Dendritic cell treated with granulocyte-macrophage colony-stimulating factor and Interleukin-4, amounts not matched to agents 40 ng/mL and 50 ng/mL, for 4 days (primary cell): ENCODE measurements around the gene QRFP.

ENCODE experiments used
- H3K27ac Mint-ChIP-seq: one replicate; pipeline ENCODE4 v1.8.0; 2022; ENCODE audit warnings: mild to moderate bottlenecking, mixed read lengths
- H3K27me3 Mint-ChIP-seq: one replicate; pipeline ENCODE4 v1.8.0; 2022; ENCODE audit warnings: mild to moderate bottlenecking, mixed read lengths
- H3K36me3 Mint-ChIP-seq: one replicate; pipeline ENCODE4 v1.8.0; 2022; ENCODE audit warnings: low read depth, mixed read lengths
- H3K4me1 Mint-ChIP-seq: one replicate; pipeline ENCODE4 v1.8.0; 2022; ENCODE audit warnings: low read depth, mixed read lengths
- H3K4me3 Mint-ChIP-seq: one replicate; pipeline ENCODE4 v1.8.0; 2022; ENCODE audit warnings: mild to moderate bottlenecking, moderate library complexity, mixed read lengths
- H3K9me3 Mint-ChIP-seq: one replicate; pipeline ENCODE4 v1.8.0; 2022; ENCODE audit warnings: mixed read lengths
- intact Hi-C: fragments of 100-400 bp; cut with micrococcal nuclease; formaldehyde crosslinking; loops from one replicate; pipeline ENCODE4 v1.15.0; 2022

QRFP gene

DNA sequence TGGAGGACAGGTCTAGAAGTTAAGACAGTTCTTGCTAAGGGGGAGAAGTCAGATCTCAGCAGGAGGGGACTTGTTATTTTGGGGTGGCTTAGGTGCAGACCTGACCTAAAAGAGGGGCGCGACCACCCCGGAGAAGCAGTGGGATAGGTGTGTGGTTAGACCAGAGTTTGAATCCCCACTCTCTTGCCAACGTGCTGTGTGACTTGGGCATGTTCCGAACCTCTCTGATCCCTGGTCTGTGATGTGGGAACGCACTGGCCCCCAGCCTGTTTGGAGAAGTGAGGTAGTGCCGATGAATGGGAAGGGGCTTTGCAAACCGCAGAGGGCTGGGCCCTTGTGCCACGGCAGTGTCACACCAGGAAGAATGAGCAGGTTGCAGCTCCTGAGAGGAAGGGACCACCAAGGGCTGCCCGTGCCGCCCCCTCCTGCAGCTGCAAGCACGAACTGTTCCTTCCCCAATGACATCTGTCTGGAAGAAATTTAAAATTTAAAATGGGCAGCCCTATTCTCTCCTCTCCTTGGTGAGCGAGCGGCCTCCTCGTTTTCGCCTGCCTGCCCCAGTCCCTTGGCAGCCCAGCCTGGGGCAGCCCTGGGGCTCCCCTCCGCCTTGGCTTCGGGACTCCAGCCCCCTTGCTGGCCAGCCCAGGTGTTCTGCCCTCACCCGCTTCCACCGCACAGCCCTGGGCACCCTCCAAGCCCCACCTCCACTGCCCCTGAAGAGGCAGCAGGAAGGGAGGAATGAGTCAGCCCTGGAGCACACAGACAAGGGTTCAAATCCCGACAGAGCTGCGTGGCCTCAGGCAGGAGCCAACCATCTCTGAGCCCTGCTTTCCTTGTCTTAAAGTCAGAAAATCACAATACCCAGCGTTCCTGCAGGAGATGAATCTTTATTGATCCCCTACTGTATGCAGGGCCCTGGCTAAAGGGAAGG lies 40.8 kb upstream of the QRFP start:
- Mint-ChIP-seq H3K27me3 (peaks cover 86% of the 10 kb centered on the region), H3K27ac (no peak overlapping the region), H3K9me3 (no peaks in the 10 kb centered on the region), H3K36me3 (no peaks in the 10 kb centered on the region), H3K4me3 (no peak overlapping the region), H3K4me1 (peaks cover 15% of the 10 kb centered on the region)
- intact Hi-C loops: no loop called here

DNA sequence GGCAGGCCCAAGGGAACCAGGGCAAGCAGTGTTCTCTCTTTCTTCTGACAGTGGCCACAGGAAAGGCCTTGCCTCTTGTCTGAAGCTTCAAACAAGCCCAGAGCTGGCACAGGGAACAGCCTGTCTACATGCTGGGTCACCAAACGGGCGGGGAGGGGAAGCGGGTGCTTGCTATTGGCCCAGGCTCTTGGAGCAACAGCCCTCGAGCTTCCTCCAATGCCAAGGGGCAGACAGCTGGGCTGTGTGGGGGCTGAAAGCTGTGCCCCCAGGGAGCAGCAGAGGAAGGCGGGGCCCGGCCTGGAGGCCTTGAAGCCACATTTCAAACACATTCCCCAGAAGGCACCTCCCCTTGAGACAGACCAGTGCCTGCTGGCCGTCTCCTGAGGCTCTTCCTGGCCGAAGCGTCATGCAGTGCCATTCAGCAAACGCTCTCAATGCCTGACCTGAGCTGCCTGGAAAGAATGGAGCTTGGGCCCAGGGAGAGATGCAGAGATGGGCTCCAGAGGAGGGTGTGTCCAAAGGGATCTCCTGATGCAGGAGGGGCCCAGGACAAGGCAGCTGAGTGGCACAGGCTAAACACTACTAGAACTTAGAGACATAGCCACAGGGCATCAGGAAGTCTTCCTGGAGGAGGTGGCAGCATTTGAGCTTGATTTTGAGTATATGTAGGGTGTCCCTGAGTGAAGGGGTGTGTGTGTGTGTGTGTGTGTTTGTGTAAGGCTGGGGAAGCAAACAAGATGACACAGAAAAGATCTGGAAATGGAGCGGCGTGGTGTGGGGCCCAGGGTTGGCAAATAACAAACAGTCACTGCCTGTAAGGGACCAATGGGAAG lies 39.9 kb upstream of the QRFP start:
- Mint-ChIP-seq H3K36me3 (no peaks in the 10 kb centered on the region), H3K9me3 (no peaks in the 10 kb centered on the region), H3K4me1 (peaks cover 15% of the 10 kb centered on the region), H3K4me3 (no peak overlapping the region), H3K27me3 (peaks cover 84% of the 10 kb centered on the region), H3K27ac (no peak overlapping the region)
- intact Hi-C loops: no loop called here

DNA sequence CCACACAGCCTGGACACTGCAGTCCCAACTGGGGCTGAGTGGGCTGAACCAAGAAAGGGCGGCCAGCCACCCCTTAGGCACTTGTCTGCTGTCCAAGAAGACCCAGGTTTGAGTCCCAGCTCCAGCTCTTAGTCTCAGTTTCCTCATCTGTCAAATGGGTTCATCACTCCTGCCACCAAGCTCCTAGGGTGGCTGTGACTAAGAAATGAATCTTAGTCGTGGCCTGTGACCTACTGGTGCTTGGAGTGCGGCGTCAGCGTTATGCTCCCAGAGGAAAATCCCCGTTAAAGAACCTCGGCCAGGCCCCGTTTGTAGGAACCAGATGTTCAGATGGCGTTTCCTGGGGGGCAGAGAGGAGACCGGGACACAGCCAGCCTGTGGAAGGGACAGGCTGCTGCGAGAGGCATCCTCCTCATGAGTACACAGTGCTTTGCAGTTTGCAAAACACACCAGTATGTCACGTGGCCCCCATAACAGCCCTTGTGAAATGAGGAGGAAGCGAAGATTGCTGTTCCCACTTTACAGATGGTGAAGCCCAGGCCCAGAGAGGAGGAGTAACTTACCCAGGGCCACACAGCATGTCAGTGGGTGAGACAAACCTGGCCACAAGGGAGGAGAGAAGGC lies 39.1 kb upstream of the QRFP start:
- peaks cover 9% of the 10 kb centered on the region for H3K4me1 Mint-ChIP-seq
- no peaks in the 10 kb centered on the region for H3K36me3 Mint-ChIP-seq
- no peak overlapping the region for H3K27ac Mint-ChIP-seq
- H3K27me3 Mint-ChIP-seq: peaks cover 81% of the 10 kb centered on the region
- H3K9me3 Mint-ChIP-seq: no peaks in the 10 kb centered on the region
- H3K4me3 Mint-ChIP-seq: no peak overlapping the region
- intact Hi-C loops: no loop called here

DNA sequence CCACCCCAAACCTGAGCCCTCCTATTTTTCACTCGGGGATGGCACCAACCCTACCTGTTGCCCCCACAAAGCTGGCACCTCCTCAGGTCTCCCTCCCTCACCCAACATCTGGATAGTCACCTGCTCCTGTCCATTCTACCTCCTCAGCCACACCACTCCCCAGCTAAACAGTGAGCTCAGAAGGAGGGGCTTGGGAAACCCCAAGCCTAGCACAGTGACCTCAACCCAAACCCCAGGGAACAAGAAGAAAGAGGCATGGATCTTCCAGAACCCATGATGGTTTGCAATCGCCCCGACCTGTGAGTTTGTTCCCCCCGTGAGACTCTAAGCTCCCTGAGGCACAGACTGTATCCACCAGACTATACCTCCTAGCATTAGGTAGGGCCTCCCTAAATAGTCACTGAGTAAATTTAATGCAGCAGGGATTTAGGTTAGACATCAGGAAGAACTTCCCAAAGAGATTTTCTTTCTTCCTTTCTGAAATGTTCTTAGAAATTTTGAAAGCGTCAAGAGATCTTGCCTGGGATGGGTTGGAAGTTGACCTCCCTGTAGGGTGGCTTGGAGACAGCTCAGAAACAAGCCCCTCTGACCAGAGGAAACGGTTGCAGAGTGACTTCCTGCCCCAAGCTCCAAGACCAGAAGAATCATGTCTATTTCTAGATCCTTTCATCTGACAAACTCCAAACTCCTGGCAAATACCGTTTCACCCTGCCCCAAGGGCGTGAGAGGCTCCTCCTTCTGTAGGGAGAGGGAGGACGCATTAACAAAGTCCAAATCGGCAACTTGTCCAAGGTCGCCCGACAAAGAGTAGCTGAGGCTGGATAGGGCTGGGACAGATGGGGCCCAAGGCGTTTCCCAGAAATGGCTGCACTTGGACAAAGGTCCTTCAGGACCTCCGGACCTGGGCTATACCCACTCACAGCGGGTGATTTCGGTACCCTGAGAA lies 38.4 kb upstream of the QRFP start:
- Mint-ChIP-seq H3K4me1 (peaks cover 6% of the 10 kb centered on the region), H3K27me3 (peaks cover 76% of the 10 kb centered on the region), H3K4me3 (no peak overlapping the region), H3K27ac (no peak overlapping the region), H3K36me3 (no peaks in the 10 kb centered on the region), H3K9me3 (no peaks in the 10 kb centered on the region)
- intact Hi-C loops: no loop called here

DNA sequence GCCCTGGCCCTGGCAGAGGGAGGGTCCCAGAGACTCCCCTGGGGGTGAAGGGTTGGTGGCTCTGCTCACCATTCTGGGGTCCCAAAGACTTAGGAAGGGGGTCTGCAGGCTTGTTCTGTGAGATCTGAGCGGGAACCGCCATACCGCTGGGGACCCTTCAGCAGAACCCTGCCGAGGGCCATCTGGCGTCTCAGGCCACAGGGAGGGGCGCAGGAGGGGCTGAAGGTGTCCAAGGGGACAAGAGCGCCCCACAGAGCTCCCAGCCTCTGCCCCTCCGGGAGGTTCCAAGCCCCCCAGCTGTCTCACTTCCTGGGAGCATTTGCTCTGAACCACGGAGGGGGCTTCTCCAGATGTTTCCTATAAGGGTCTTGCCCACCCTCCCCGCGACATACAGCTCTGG lies 37.6 kb upstream of the QRFP start:
- Mint-ChIP-seq H3K36me3 (no peaks in the 10 kb centered on the region), H3K27me3 (peaks cover 71% of the 10 kb centered on the region), H3K4me3 (no peak overlapping the region), H3K4me1 (peaks cover 6% of the 10 kb centered on the region), H3K27ac (no peak overlapping the region), H3K9me3 (no peaks in the 10 kb centered on the region)
- intact Hi-C loops: no loop called here

DNA sequence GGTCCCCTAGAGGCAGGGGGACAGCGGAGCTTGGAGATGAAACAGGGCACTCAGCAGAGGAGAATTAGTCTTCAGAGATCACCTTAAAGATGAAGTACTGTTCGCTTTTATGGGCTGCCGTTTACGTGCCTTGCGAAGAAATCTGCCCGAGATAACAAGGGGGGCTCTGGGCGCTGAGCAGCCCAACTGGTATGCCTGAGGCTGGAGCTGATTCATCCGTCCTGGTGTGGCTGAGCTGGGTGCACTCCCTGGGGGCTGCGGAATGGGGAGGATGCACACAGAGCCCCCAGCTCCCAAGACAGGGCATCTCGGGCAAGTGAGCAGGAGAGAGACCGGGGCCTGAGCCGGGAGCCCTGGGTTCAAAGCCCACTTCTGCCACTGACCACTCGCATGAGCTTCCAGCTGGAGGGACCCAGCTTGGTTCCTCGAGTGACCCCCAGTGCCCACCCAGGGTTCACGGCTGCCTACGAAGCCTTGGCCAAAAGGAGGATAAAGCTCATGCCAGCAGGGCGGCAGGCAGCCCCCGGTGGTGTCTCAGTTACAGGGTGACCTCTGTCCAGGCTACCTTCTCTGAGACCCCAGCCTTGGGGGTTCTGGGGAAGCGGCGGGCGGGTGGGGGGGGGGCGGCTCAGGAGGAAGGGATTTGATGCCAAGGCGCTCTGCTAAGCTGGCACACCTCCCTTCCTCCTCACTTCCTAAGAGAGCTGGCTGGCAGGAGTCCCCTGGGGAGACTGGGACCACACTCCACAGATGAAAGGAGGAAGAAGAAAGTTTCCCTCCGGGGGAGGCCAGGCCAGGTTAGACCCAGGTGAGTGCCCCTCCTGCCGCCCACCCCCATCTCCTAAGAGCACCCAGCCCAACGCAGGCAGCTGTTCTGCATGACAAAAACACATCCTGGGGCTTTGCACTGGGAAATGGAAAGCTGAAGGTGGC lies 36.8 kb upstream of the QRFP start:
- peaks cover 67% of the 10 kb centered on the region for H3K27me3 Mint-ChIP-seq
- H3K9me3 Mint-ChIP-seq: no peaks in the 10 kb centered on the region
- H3K27ac Mint-ChIP-seq: no peak overlapping the region
- H3K36me3 Mint-ChIP-seq: no peaks in the 10 kb centered on the region
- H3K4me1 Mint-ChIP-seq: no peaks in the 10 kb centered on the region
- no peak overlapping the region for H3K4me3 Mint-ChIP-seq
- intact Hi-C loops: no loop called here

DNA sequence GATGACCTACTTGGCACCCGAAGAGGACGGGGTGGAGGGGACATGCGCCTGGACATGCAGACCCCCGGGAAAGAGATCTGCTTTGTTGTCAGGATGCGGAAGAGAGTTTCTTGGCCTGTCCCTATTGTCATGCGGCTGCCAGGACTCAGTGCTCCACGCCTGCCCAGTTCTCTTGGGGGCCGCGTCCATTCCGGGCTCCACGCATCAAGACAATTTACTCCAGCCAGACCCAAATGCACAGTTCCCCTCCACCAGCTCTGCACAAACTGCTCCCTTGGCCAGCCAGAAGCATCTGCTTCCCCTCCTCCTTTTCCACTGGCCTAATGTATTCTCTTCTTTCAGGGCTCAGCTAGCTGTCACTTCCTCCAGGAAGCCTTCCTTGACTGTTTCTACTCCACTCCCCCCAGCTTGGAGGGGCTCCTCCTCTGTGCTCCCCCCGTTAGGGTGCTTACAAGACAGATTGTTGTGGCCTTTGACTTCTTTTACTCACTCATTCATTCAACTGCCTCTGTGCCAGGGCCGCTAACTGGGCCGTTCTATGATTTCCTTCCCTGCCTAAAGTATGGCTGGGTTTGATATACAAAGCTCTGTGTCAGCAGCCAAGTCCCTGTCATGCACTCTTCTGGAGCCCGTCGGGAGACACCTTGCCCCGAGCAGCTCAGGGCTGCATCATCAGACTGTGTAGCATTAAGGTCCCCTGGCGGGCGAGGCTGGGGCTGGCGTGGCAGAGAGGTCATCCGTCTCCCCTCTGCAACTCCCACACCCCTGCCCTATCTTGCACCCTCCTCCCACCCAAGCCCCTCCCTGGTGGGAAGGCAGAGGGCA lies 35.9 kb upstream of the QRFP start:
- H3K4me3 Mint-ChIP-seq: no peak overlapping the region
- H3K27ac Mint-ChIP-seq: no peak overlapping the region
- H3K9me3 Mint-ChIP-seq: no peaks in the 10 kb centered on the region
- no peaks in the 10 kb centered on the region for H3K36me3 Mint-ChIP-seq
- H3K27me3 Mint-ChIP-seq: peaks cover 61% of the 10 kb centered on the region
- intact Hi-C loops: no loop called here
- no peaks in the 10 kb centered on the region for H3K4me1 Mint-ChIP-seq

DNA sequence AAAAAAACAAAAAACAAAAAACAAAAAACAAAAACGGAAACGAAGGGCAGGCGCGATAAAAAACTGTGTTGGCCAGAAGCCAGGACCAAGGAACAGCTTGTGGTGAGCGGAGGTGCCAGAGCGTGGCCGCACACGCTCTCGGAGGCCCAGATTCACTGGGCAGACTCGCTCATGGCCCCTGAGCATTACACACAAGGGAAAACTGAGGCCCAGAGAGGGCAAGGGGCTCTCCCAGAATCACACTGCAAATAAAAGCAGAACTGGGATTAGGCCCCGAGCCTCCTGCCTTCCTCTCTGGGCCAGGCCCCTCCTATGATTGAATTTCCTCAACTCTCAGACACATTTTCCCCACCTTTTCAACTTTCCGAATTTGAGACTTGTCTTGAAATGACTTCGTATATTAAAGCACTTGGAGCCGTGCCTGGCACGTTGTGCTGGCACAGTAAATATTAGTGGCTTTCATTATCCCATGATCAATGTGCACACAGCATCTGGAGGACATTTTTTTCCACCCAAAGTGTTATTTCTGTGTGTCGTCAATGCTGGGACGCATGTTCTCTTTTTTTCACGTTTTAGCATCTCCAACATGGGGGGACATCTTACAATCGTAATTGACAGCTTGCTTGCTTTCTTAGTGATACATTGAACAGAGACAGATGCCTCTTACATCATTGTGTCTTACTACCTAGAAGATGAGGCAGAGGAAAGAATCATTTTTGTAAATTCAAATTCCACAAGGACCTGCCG lies 35.1 kb upstream of the QRFP start:
- no peaks in the 10 kb centered on the region for H3K36me3 Mint-ChIP-seq
- intact Hi-C loops: no loop called here
- H3K4me1 Mint-ChIP-seq: no peaks in the 10 kb centered on the region
- H3K27me3 Mint-ChIP-seq: peaks cover 53% of the 10 kb centered on the region
- no peak overlapping the region for H3K4me3 Mint-ChIP-seq
- no peaks in the 10 kb centered on the region for H3K9me3 Mint-ChIP-seq
- no peak overlapping the region for H3K27ac Mint-ChIP-seq

DNA sequence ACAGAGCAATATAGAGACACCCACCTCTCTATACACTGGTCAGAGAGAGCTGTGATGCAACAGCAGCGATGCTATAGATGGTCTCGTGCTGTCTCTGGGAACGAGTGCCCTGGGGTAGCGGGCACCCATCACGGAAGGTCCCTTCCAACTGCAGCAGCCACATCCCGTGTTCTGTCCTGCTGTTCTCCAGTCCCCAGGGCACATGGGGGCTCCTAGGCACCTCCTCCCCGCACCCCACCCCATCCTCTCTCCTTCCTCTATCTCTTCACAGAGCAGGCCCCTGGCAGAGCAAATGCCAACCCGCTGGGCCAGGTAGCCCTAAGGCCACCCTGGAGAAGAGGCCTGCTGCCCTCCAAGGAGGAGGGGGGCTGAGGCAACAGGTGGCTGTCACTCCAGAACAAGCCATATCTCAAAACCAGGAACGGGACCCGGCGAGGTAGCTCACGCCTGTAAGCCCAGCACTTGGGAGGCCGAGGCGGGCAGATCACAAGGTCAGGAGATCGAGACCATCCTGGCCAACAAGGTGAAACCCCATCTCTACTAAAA lies 34.3 kb upstream of the QRFP start:
- Mint-ChIP-seq H3K4me3 (no peak overlapping the region), H3K9me3 (no peaks in the 10 kb centered on the region), H3K27me3 (peaks cover 46% of the 10 kb centered on the region), H3K27ac (no peak overlapping the region), H3K4me1 (peaks cover 5% of the 10 kb centered on the region), H3K36me3 (no peaks in the 10 kb centered on the region)
- intact Hi-C loops: no loop called here

DNA sequence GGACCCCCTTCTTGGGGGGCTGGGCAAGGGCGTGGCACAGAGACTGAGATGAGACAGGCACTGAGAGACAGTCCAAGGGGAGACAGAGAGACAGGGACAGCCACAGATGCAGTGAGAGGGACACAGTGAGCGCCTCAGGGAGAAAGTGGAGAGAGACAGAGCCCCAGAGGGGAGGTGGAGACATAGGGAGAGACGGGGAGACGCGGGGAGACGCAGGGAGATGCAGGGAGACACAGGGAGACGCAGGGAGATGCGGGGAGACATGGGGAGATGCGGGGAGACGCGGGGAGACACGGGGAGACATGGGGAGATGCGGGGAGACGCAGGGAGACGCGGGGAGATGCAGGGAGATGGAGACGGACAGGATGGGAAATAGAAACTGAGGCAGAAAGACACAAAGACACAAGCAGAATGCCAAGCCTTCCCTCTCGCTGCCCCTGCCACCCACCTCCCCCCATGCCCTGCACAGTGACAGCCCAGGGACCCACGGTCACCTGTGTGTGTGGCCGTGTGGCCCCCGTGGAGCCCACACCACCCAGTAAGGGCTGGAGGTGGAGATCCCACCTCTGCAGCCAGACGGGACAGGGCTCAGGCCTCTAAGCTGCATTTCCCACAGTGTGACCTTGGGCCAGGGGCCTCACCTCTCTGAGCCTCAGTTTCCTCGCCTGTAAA lies 33.7 kb upstream of the QRFP start:
- Mint-ChIP-seq H3K27ac (no peak overlapping the region), H3K27me3 (peaks cover 42% of the 10 kb centered on the region)

DNA sequence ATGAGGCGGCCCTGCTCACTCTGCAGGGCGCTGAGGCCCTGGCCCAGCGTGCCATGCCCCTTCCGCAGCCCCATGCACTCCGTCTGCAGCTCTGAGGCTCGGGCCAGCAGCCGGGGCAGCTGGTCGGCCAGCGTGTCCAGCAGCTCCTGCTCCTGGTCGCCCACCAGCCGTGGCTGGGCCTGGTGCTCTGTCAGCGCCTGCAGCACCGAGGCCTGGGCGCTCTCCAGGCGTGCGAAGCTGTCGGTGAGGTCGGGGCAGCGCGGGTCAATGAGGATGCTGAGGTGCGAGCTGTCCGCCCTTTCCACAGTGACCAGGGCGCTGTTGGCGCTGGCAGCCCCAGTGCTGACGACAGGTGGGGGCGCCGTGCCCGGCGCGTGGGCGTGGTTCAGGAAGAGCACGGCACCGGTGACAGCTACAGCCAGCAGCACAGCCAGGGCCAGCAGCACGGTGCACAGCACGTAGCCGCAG lies 33.0 kb upstream of the QRFP start:
- H3K27me3 Mint-ChIP-seq: peaks cover 39% of the 10 kb centered on the region

More for the DNA sequence above, 33.7 kb upstream of the QRFP start:
- intact Hi-C loops: no loop called here
- H3K36me3 Mint-ChIP-seq: no peaks in the 10 kb centered on the region
- H3K4me3 Mint-ChIP-seq: no peak overlapping the region
- H3K4me1 Mint-ChIP-seq: peaks cover 6% of the 10 kb centered on the region
- no peaks in the 10 kb centered on the region for H3K9me3 Mint-ChIP-seq

More for the DNA sequence above, 33.0 kb upstream of the QRFP start:
- no peaks in the 10 kb centered on the region for H3K36me3 Mint-ChIP-seq
- H3K4me1 Mint-ChIP-seq: peaks cover 6% of the 10 kb centered on the region
- H3K27ac Mint-ChIP-seq: no peak overlapping the region
- H3K4me3 Mint-ChIP-seq: no peak overlapping the region
- H3K9me3 Mint-ChIP-seq: no peaks in the 10 kb centered on the region
- intact Hi-C loops: no loop called here
